Activated naive CD4-positive, alpha-beta T cell treated with anti-CD3 and anti-CD28 coated beads, Interleukin-2, amount 10 ng/mL, durations not matched to agents 7 days and 5 days (primary cell): Measurements from ENCODE around the gene EXT2.

ENCODE experiments used
- CTCF ChIA-PET: fragments of 350-600 bp; sonication (Branson Sonifier 250); formaldehyde crosslinking; loops from one replicate; lab custom pipeline; 2021; ENCODE audit warnings: antibody characterized with exemption; lab: Charles Lee
- DNase-seq: peaks from one replicate; pipeline ENCODE4 v3.0.0-alpha.2; 2020
- H3K27ac Mint-ChIP-seq: one replicate; pipeline ENCODE4 v1.8.0; 2021; ENCODE audit warnings: mild to moderate bottlenecking, moderate library complexity, mixed read lengths
- H3K27me3 Mint-ChIP-seq: one replicate; pipeline ENCODE4 v1.8.0; 2021; ENCODE audit warnings: mild to moderate bottlenecking, mixed read lengths
- H3K36me3 Mint-ChIP-seq: one replicate; pipeline ENCODE4 v1.8.0; 2021; ENCODE audit warnings: mixed read lengths
- H3K4me1 Mint-ChIP-seq: one replicate; pipeline ENCODE4 v1.8.0; 2021; ENCODE audit warnings: mixed read lengths
- H3K4me3 Mint-ChIP-seq: one replicate; pipeline ENCODE4 v1.8.0; 2021; ENCODE audit warnings: mild to moderate bottlenecking, moderate library complexity, mixed read lengths
- H3K9me3 Mint-ChIP-seq: one replicate; pipeline ENCODE4 v1.8.0; 2021; ENCODE audit warnings: mixed read lengths

Gene EXT2

GRCh38 chr11:44193856-44194255 lies 98.4 kb downstream of the EXT2 start:
- CTCF ChIA-PET: no interaction called here
- peaks cover 7% of the 10 kb centered on the region for H3K9me3 Mint-ChIP-seq
- peaks cover 21% of the 10 kb centered on the region for H3K36me3 Mint-ChIP-seq
- H3K27me3 Mint-ChIP-seq: no peaks in the 10 kb centered on the region
- no peaks in the 10 kb centered on the region for H3K4me1 Mint-ChIP-seq
- no peak overlapping the region for H3K4me3 Mint-ChIP-seq
- no peak overlapping the region for H3K27ac Mint-ChIP-seq
- no peak for DNase-seq

GRCh38 chr11:44198146-44198724 lies 102.8 kb downstream of the EXT2 start:
- peaks cover 18% of the 10 kb centered on the region for H3K36me3 Mint-ChIP-seq
- no peak overlapping the region for H3K4me3 Mint-ChIP-seq
- H3K27me3 Mint-ChIP-seq: no peaks in the 10 kb centered on the region
- H3K9me3 Mint-ChIP-seq: no peaks in the 10 kb centered on the region
- H3K27ac Mint-ChIP-seq: no peak overlapping the region
- DNase-seq: no peak
- CTCF ChIA-PET: interaction anchor here (0.6 kb wide), 2 partner anchors 13 to 94 kb away, joined by 3 read pairs; no protein-coding TSS in a partner anchor
- no peaks in the 10 kb centered on the region for H3K4me1 Mint-ChIP-seq

- DNase-seq: no peak
- Mint-ChIP-seq H3K9me3 (no peaks in the 10 kb centered on the region), H3K4me1 (no peaks in the 10 kb centered on the region), H3K36me3 (peaks cover 16% of the 10 kb centered on the region), H3K27me3 (no peaks in the 10 kb centered on the region), H3K4me3 (no peak overlapping the region), H3K27ac (no peak overlapping the region)
- CTCF ChIA-PET: no interaction called here
Observed at GRCh38 chr11:44199298-44199697, 103.8 kb downstream of the EXT2 start.

GRCh38 chr11:44199816-44200215 lies 104.3 kb downstream of the EXT2 start:
- Mint-ChIP-seq H3K27ac (no peak overlapping the region), H3K9me3 (no peaks in the 10 kb centered on the region), H3K4me3 (no peak overlapping the region), H3K36me3 (peaks cover 16% of the 10 kb centered on the region), H3K4me1 (no peaks in the 10 kb centered on the region), H3K27me3 (no peaks in the 10 kb centered on the region)
- CTCF ChIA-PET: no interaction called here
- no peak for DNase-seq

- H3K36me3 Mint-ChIP-seq: peaks cover 24% of the 10 kb centered on the region
- H3K27ac Mint-ChIP-seq: no peak overlapping the region
- no peak for DNase-seq
- no peaks in the 10 kb centered on the region for H3K9me3 Mint-ChIP-seq
- H3K4me1 Mint-ChIP-seq: no peaks in the 10 kb centered on the region
- H3K27me3 Mint-ChIP-seq: no peaks in the 10 kb centered on the region
- CTCF ChIA-PET: no interaction called here
- H3K4me3 Mint-ChIP-seq: no peak overlapping the region
Observed at GRCh38 chr11:44203270-44204043, 108.0 kb downstream of the EXT2 start.

DNA sequence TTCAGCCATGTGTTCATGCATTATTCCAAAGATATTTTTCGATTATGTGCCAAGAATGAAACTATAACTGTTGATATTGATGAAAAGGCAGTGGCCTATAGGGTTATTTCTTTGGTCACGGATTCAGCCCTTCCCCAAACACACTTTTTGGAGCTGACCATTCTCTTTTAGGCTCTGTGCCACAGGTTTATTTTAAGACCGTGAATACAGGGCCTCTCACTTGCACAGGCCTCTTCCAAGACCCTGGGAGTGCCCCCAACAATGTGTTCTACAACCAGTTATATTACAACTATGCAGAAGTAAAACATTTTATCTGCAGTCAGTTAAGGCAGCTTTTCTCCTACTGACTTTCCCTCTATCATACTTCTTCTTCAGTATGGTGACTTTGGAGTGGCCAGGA lies 109.9 kb downstream of the EXT2 start:
- H3K27ac Mint-ChIP-seq: no peak overlapping the region
- no peaks in the 10 kb centered on the region for H3K9me3 Mint-ChIP-seq
- no peak overlapping the region for H3K4me3 Mint-ChIP-seq
- CTCF ChIA-PET: interaction anchor here (0.8 kb wide), 1 partner anchor 773 kb away, joined by 4 read pairs; no protein-coding TSS in a partner anchor
- H3K4me1 Mint-ChIP-seq: no peaks in the 10 kb centered on the region
- H3K27me3 Mint-ChIP-seq: no peaks in the 10 kb centered on the region
- H3K36me3 Mint-ChIP-seq: peaks cover 20% of the 10 kb centered on the region
- no peak for DNase-seq

DNA sequence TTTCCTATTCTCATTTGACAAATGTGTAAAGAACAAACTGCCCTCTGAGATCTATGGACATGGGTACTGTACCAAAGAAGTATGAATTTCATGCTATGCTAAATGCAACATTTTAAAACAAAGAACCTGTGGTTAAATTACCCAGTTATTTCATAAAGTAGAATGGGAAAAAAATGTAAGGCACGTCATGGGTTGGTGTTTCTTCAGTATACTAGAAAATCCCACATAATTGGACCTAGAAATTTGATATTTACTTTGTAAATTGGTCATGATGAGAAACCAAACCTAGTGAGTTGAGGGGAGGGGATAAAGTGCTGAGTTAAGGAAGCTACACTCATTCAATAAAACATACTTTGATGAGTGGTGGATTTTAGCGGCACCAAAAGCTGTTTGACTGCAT lies 110.4 kb downstream of the EXT2 start:
- Mint-ChIP-seq H3K9me3 (no peaks in the 10 kb centered on the region), H3K36me3 (peaks cover 20% of the 10 kb centered on the region), H3K4me3 (no peak overlapping the region), H3K4me1 (no peaks in the 10 kb centered on the region), H3K27ac (no peak overlapping the region), H3K27me3 (no peaks in the 10 kb centered on the region)
- no peak for DNase-seq
- CTCF ChIA-PET: no interaction called here

- H3K27ac Mint-ChIP-seq: no peak overlapping the region
- H3K9me3 Mint-ChIP-seq: no peaks in the 10 kb centered on the region
Observed at GRCh38 chr11:44207292-44207691, 111.8 kb downstream of the EXT2 start.

GRCh38 chr11:44208976-44209603 lies 113.6 kb downstream of the EXT2 start:
- CTCF ChIA-PET: no interaction called here
- Mint-ChIP-seq H3K36me3 (peaks cover 17% of the 10 kb centered on the region), H3K4me1 (no peaks in the 10 kb centered on the region), H3K4me3 (no peak overlapping the region), H3K27ac (no peak overlapping the region), H3K27me3 (no peaks in the 10 kb centered on the region), H3K9me3 (peaks cover 3% of the 10 kb centered on the region)
- no peak for DNase-seq

More at GRCh38 chr11:44207292-44207691, 111.8 kb downstream of the EXT2 start:
- Mint-ChIP-seq H3K36me3 (peaks cover 16% of the 10 kb centered on the region), H3K4me3 (no peak overlapping the region), H3K27me3 (no peaks in the 10 kb centered on the region), H3K4me1 (no peaks in the 10 kb centered on the region)
- CTCF ChIA-PET: no interaction called here
- no peak for DNase-seq

DNA sequence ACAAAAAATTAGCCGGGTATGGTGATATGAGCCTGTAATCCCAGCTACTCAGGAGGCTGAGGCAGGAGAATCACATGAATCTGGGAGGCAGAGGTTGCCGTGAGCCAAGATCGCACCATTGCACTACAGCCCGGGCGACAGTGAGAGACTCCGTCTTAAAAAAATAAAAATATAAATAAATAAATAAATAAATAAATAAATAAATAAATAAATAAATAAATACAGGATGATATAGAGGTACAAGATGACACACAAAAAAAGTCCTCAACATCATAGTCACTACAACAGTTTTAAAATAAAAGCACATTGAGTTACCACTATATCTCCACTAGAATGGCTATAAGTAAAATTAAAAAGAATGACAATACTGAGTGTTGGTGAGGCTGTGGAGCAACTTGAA lies 116.7 kb downstream of the EXT2 start:
- peaks cover 3% of the 10 kb centered on the region for H3K9me3 Mint-ChIP-seq
- H3K27ac Mint-ChIP-seq: no peak overlapping the region
- CTCF ChIA-PET: no interaction called here
- no peaks in the 10 kb centered on the region for H3K4me1 Mint-ChIP-seq
- H3K36me3 Mint-ChIP-seq: peaks cover 10% of the 10 kb centered on the region
- H3K27me3 Mint-ChIP-seq: no peaks in the 10 kb centered on the region
- DNase-seq: no peak
- H3K4me3 Mint-ChIP-seq: no peak overlapping the region

DNA sequence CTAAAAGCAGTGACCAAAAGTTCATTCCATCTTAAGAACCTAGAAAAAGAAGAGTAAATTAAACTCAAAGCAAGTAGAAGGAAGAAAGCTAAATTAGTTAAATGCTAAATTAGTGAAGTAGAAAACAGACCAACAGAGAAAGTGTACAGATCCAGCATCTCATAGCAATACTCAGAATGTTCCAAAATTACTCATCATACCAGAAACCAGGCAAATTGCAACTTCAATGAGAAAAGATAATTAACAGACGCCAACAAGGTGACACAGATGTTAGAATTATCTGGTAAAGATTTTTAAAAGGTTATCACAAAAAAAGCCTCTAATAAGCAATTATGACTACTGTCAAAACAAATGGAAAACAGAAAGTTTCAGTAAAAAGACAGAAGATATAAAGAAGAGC lies 117.7 kb downstream of the EXT2 start:
- no peaks in the 10 kb centered on the region for H3K27me3 Mint-ChIP-seq
- H3K36me3 Mint-ChIP-seq: peaks cover 6% of the 10 kb centered on the region
- H3K4me1 Mint-ChIP-seq: no peaks in the 10 kb centered on the region
- CTCF ChIA-PET: no interaction called here
- H3K9me3 Mint-ChIP-seq: peaks cover 3% of the 10 kb centered on the region
- H3K27ac Mint-ChIP-seq: no peak overlapping the region
- no peak overlapping the region for H3K4me3 Mint-ChIP-seq
- no peak for DNase-seq

DNA sequence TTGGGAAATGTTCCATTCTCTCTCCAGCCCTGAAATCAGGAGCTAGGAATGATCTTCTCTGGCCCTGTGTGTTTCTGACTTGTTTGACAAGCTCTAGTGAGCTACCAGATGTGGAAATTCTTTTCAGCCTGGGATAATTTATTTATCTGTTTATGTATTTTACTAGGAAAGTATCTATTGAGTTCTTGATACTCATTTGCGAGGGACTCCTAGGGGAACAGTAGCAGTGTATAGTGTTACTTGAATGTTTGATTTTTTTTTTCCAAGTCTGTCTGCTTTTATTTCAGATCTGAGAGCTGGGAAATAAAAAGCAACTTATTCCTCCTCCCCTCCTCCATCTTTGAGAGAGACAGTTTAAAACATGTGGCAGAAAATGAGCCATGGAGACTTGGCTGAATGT lies 122.0 kb downstream of the EXT2 start:
- Mint-ChIP-seq H3K4me1 (no peaks in the 10 kb centered on the region), H3K4me3 (no peak overlapping the region)

GRCh38 chr11:44219830-44220796 lies 124.6 kb downstream of the EXT2 start:
- H3K27me3 Mint-ChIP-seq: no peaks in the 10 kb centered on the region
- no peak for DNase-seq
- peaks cover 4% of the 10 kb centered on the region for H3K36me3 Mint-ChIP-seq
- H3K27ac Mint-ChIP-seq: no peak overlapping the region
- CTCF ChIA-PET: interaction anchor here (1.6 kb wide), 1 partner anchor 10 kb away, joined by 3 read pairs; no protein-coding TSS in a partner anchor
- no peaks in the 10 kb centered on the region for H3K9me3 Mint-ChIP-seq
- H3K4me3 Mint-ChIP-seq: no peak overlapping the region
- no peaks in the 10 kb centered on the region for H3K4me1 Mint-ChIP-seq

More for the DNA sequence above, 122.0 kb downstream of the EXT2 start:
- Mint-ChIP-seq H3K27me3 (no peaks in the 10 kb centered on the region), H3K27ac (no peak overlapping the region), H3K9me3 (peaks cover 2% of the 10 kb centered on the region), H3K36me3 (peaks cover 5% of the 10 kb centered on the region)
- no peak for DNase-seq
- CTCF ChIA-PET: no interaction called here

- Mint-ChIP-seq H3K36me3 (peaks cover 4% of the 10 kb centered on the region), H3K27ac (no peak overlapping the region), H3K27me3 (no peaks in the 10 kb centered on the region), H3K4me3 (no peak overlapping the region), H3K4me1 (no peaks in the 10 kb centered on the region), H3K9me3 (no peaks in the 10 kb centered on the region)
- CTCF ChIA-PET: interaction anchor here (1.6 kb wide), 1 partner anchor 8 kb away, joined by 3 read pairs; no protein-coding TSS in a partner anchor
- DNase-seq: no peak
Observed at GRCh38 chr11:44221456-44221855, 126.0 kb downstream of the EXT2 start.
